SKM-1 treated with dmso at 0.1 percent for 144 hours (cell line): ENCODE data around the gene ANKLE2.

Source experiments
- DNase-seq: peaks from one replicate; lab custom pipeline; 2025; ENCODE audit not compliant: unreplicated experiment; lab: John Stamatoyannopoulos, UW

ANKLE2 gene

GRCh38 chr12:132747395-132747794, 14.2 kb downstream of the ANKLE2 start:
- no peak for DNase-seq

- DNase-seq, result no peak
Measured at GRCh38 chr12:132746613-132747012, 15.0 kb downstream of the ANKLE2 start.

- no peak for DNase-seq
Measured at GRCh38 chr12:132743831-132744230, 17.8 kb downstream of the ANKLE2 start.

GRCh38 chr12:132741620-132742019, 20.0 kb downstream of the ANKLE2 start:
- DNase-seq, result no peak

- DNase-seq, result no peak
Measured at GRCh38 chr12:132740652-132741051, 21.0 kb downstream of the ANKLE2 start.

- no peak for DNase-seq
Measured at GRCh38 chr12:132740313-132740646, 21.4 kb downstream of the ANKLE2 start.

- no peak for DNase-seq
Measured at GRCh38 chr12:132739600-132740312, 21.9 kb downstream of the ANKLE2 start.

- no peak for DNase-seq
Measured at GRCh38 chr12:132736913-132737312, 24.7 kb downstream of the ANKLE2 start.

GRCh38 chr12:132736378-132736777, 25.3 kb downstream of the ANKLE2 start:
- DNase-seq, result no peak

GRCh38 chr12:132735496-132735895, 26.1 kb downstream of the ANKLE2 start:
- no peak for DNase-seq

- no peak for DNase-seq
Measured at GRCh38 chr12:132734206-132734605, 27.4 kb downstream of the ANKLE2 start.

- no peak for DNase-seq
Measured at GRCh38 chr12:132731574-132731973, 30.1 kb downstream of the ANKLE2 start.

GRCh38 chr12:132730353-132730752, 31.3 kb downstream of the ANKLE2 start:
- no peak for DNase-seq

GRCh38 chr12:132729541-132730320, 31.9 kb downstream of the ANKLE2 start:
- DNase-seq, result no peak

- no peak for DNase-seq
Measured at GRCh38 chr12:132728502-132728901, 33.1 kb downstream of the ANKLE2 start.

- no peak for DNase-seq
Measured at GRCh38 chr12:132727091-132727794, 34.4 kb downstream of the ANKLE2 start.

GRCh38 chr12:132726386-132726785, 35.2 kb downstream of the ANKLE2 start:
- DNase-seq, result no peak

GRCh38 chr12:132724506-132725241, 37.0 kb downstream of the ANKLE2 start:
- no peak for DNase-seq

- no peak for DNase-seq
Measured at GRCh38 chr12:132723764-132724140, 37.9 kb downstream of the ANKLE2 start.

- no peak for DNase-seq
Measured at GRCh38 chr12:132723015-132723763, 38.4 kb downstream of the ANKLE2 start.
